Limb (tissue), 2 donors: ENCODE data around the gene SLC25A5.
"Not testable (repeated sequence)": the region's sequence is repeated elsewhere in the genome, so short reads cannot be mapped to it uniquely, and the experiment has no call there.

ENCODE experiments used
- DNase-seq, 2 donors: peaks; one replicate each; pipeline ENCODE4 v3.0.0-alpha.2; 2016; ENCODE audit errors: extremely low spot score in 2 of 2

SLC25A5 gene

DNA sequence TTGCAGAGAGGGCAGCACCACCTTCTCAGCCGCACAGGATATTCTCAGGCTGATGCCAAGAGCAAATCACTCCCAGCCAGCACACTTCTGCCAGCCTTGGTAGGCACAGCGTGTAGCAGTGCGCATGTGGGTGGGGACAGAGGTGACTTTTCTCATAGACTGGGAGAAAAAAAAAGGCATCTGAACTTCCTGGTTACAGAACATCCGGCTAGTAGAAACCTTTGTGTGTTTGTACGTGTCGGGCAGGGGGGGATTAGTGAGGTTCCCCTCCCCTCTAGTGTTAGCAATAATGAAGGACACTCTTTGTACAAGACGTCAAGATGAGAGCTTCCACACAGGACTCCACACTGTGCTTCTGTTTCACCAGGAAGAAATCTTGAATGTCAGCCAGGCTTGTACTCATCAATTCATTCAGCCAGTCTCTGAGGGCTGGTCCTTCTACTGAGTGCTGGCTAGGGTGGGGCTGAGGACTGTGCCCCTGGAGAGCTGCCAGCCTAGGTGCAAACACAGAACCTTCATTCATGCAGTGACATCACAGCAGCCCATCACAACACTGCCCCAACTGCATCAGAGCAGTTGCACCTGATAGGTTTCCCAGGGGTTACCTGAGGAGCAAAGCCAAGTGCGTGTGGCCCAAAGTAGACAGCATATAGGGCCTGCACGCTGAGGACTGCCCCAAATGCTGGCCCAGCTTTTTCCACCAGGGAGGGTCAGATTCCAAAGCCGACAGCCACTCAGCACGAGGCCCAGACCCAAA, 34.7 kb downstream of the SLC25A5 start:
- peak in 1 of 2 donors; percentile 2 for DNase-seq

DNA sequence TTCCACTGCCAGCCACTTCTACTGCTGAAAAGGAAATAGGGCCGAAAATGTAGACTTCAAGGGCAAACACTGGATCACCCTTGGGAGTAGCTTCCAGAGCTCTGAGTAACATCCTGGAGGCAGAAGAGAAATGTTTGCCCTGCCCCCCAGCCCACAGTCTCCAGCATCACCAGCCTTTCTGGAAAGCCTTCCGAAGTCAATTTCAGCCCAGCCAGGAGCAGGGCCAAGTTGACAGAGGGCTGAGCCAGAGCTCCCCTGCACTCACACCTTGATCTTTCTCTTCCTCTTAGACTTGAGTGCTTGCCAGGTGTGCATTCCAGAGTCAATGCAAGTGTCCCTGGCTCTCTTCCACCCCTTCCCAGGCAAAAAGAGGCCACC, 35.2 kb downstream of the SLC25A5 start:
- DNase-seq = no peak

- DNase-seq = not testable (repeated sequence)
These were observed 36.9 kb downstream of the SLC25A5 start for GRCh38 chrX:119505145-119505544.

GRCh38 chrX:119505945-119506344, 37.7 kb downstream of the SLC25A5 start:
- no peak for DNase-seq

DNA sequence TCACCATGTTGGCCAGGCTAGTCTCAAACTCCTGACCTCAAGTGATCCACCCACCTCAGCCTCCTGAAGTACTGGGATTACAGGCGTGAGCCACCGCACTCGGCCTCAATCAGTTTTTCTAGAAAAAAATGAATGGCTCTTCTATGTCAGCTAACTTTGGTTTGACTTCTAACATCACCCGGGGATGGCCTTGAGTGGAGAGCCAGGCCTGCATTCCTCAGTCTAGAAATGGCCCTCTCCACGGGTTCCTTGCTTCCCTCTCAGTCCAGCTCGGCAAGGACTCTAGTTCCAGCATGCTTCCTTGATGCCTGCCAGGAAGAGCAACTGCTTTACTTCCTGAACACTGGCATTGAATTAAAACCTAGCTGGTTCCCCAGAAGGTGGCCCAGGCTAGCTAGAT, 39.0 kb downstream of the SLC25A5 start:
- no peak for DNase-seq

DNA sequence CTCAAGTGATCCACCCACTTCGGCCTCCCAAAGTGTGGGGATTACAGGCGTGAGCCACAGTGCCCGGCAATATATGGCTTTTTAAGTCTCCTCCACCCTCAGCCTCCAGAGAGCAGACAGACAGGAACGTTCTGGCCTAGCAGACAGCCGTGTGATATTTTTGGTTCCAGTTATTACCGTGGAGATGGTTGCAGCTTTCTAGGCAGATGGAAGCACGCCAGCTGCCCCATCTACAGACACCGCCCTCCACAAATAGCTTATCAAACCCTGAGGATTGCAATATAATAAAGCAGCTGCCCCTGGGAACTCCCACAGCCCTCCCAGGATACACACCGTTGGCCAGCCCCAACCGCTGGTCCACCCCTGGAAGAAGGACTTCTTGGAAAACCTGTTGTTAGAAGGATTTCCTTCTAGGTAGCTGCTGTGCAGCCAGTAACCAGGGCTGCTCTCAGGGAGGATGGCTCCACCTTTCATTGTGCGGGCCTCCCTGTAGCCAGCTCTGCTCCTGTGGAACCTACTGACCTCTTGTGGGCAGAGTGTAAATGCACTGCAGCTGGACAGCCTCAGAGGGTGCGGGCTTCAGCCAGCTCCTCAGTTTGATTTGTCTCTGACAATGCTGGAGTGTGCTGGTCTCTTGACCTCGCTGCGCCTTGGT, 44.0 kb downstream of the SLC25A5 start:
- DNase-seq = peak; percentile 22 to 47

DNA sequence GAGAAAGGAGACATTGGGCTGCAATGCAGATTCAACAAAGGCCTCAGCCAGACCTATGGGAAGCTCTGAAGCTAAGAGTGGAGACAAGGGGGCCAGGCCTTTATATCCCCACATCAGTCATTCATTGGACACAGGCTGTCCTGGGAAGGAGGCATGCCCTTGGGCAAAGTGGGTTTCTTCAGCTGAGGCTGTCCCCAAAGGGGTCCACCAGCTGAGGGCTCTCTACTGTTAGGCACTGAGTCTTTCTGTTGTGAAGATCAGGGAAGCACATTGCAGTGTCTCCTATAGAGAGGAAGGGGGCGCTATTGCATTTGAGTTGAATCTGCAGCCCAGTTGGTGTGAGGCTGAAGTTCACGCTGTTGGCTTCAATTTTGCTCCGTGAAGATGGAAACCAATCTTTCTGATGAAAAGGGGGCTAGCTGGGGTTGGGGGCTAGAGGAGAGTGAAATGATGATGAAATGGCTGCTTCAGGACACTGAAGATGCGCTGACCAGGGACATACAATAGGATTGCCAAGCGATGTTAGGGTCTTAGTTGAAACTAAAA, 48.0 kb downstream of the SLC25A5 start:
- peak; percentile 42 to 54 for DNase-seq

DNA sequence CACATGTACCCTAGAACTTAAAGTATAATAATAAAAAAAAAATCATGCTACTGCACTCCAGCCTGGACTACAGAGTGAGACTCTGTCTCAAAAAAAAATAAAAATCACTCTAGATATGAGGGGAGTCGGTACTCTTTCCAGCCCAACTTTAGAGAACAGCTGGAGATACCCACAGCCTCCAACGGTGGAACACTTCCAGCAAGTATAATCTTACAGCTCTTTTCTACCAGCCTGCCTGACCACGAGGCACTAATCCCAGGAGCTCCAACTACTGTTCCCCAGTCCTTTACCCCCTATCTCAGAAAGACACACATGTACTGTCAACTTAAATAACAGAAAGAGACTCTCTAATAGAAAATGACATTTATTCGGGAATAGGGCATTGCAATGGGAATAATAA, 50.1 kb downstream of the SLC25A5 start:
- DNase-seq = no peak
